DOHH2 (cell line): ENCODE measurements around the gene ADM.

ENCODE experiments used
- H3F3A ChIP-seq: fragments of 200-600 bp; sonication (generic), shearing (Covaris generic); 2 replicates; pipeline ENCODE4 v1.6.0; 2016; ENCODE audit warnings: antibody characterized with exemption, mild to moderate bottlenecking; ENCODE audit not compliant: control insufficient read depth, insufficient read depth
- H3K27ac ChIP-seq: fragments of 200-600 bp; sonication (generic); 2 replicates; pipeline ENCODE4 v1.5.1; 2014; ENCODE audit warnings: low read depth, mild to moderate bottlenecking, low read length, moderate library complexity
- H3K27me3 ChIP-seq: fragments of 200-600 bp; sonication (generic); 2 replicates; pipeline ENCODE4 v1.6.1; 2014; ENCODE audit warnings: mild to moderate bottlenecking, low read length, mixed read lengths; ENCODE audit not compliant: control insufficient read depth
- H3K36me3 ChIP-seq: fragments of 200-600 bp; sonication (generic); 2 replicates; pipeline ENCODE4 v1.6.1; 2014; ENCODE audit warnings: mild to moderate bottlenecking, low read length, moderate library complexity, mixed read lengths; ENCODE audit not compliant: control insufficient read depth
- H3K4me1 ChIP-seq: fragments of 200-600 bp; sonication (generic); 2 replicates; pipeline ENCODE4 v1.6.1; 2014; ENCODE audit warnings: mild to moderate bottlenecking, low read length, mixed read lengths; ENCODE audit not compliant: control insufficient read depth
- H3K4me2 ChIP-seq: fragments of 200-600 bp; sonication (generic); 2 replicates; pipeline ENCODE4 v1.6.0; 2014; ENCODE audit warnings: mild to moderate bottlenecking, low read length, moderate library complexity
- H3K4me3 ChIP-seq: fragments of 200-600 bp; sonication (generic); 2 replicates; pipeline ENCODE4 v1.5.1; 2014; ENCODE audit warnings: mild to moderate bottlenecking, low read length, mixed read lengths
- H3K79me2 ChIP-seq: fragments of 200-600 bp; sonication (generic); 2 replicates; pipeline ENCODE4 v1.6.1; 2014; ENCODE audit warnings: mild to moderate bottlenecking, low read length, mixed read lengths; ENCODE audit not compliant: control insufficient read depth
- H3K9me2 ChIP-seq: fragments of 200-600 bp; sonication (generic); replicated peaks from 2 replicates; pipeline ENCODE4 v1.6.1; 2014; ENCODE audit warnings: mild to moderate bottlenecking, low read length, mixed read lengths; ENCODE audit not compliant: control insufficient read depth
- H3K9me3 ChIP-seq: fragments of 200-600 bp; sonication (generic); 2 replicates; pipeline ENCODE4 v1.6.1; 2014; ENCODE audit warnings: antibody characterized with exemption, low read length, mixed read lengths; ENCODE audit not compliant: control insufficient read depth, insufficient read depth
- H4K20me1 ChIP-seq: fragments of 200-600 bp; sonication (generic); 2 replicates; pipeline ENCODE4 v1.6.0; 2014; ENCODE audit warnings: low read depth, mild to moderate bottlenecking, antibody characterized with exemption, low read length, moderate library complexity; ENCODE audit not compliant: control insufficient read depth, insufficient read depth
- CTCF ChIP-seq: fragments of 200-600 bp; sonication (generic); IDR thresholded peaks from one replicate; pipeline ENCODE4 v1.5.1; 2014; ENCODE audit warnings: antibody characterized with exemption, mild to moderate bottlenecking, low read depth, low read length; ENCODE audit not compliant: poor library complexity, severe bottlenecking
- EZH2phosphoT487 ChIP-seq: fragments of 200-600 bp; sonication (generic); IDR thresholded peaks from 2 replicates; pipeline ENCODE4 v1.6.1; 2017; ENCODE audit warnings: borderline replicate concordance, mild to moderate bottlenecking, antibody characterized with exemption, low read length, moderate library complexity, mixed read lengths

The ADM gene

GRCh38 chr11:10351435-10351764 is 46.5 kb downstream of the ADM start:
- Histone ChIP-seq H3K79me2 (no peaks in the 10 kb centered on the region), H4K20me1 (no peaks in the 10 kb centered on the region), H3K4me2 (no peak overlapping the region), H3K4me1 (peaks cover 16% of the 10 kb centered on the region), H3K36me3 (no peaks in the 10 kb centered on the region), H3K27me3 (no peaks in the 10 kb centered on the region), H3K4me3 (no peak overlapping the region), H3F3A (no peaks in the 10 kb centered on the region), H3K27ac (no peak overlapping the region), H3K9me2 (no peaks in the 10 kb centered on the region), H3K9me3 (no peaks in the 10 kb centered on the region)
- no peak for TF ChIP-seq CTCF
- TF ChIP-seq EZH2phosphoT487, result no peak

DNA sequence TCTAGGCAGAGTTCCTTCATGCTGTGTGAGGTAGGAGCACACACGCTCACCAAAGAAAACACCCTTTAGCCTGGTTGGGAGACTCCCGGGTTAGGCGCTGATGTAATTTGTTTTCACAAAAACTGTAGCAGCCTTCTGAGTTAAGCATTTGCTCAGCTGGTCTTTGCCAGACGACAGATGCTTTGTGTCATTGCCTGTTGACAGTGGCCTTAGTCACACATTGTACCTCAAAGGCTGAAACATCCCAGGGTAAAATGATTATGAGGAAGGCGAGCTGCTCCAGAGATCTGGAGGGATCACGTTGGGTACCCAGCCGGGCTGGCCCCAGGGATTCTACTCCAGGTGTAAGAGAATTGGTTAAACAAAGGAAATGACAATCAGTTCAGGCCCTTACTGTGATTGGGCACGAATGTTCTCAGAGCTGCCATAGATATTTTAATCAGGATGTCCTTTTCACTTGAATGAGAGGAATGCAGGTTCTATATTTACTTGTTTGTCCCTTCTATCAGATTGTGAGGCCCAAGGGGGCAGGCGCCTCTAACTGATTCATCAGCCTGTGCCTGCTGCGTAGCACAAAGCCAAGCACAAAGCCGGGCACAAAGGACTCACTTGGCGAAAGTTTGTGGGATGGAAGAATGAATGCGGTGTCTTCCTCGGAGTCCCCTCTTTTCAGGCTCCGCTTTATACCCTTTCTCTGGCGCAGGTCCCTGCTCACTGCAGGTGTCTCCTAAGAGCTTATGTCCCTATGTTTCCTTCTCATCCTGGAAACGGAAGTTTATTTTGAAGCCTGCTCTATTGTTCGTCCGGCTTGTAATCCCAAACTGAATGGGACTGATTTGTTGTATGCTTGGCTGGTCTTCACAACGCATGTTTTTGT is 47.1 kb downstream of the ADM start:
- Histone ChIP-seq H3K36me3 (no peaks in the 10 kb centered on the region), H4K20me1 (no peaks in the 10 kb centered on the region), H3K27ac (no peak overlapping the region), H3K9me3 (no peaks in the 10 kb centered on the region), H3K4me1 (peaks cover 16% of the 10 kb centered on the region), H3K4me2 (no peak overlapping the region), H3K79me2 (no peaks in the 10 kb centered on the region), H3K9me2 (no peaks in the 10 kb centered on the region), H3K27me3 (no peaks in the 10 kb centered on the region), H3F3A (no peaks in the 10 kb centered on the region), H3K4me3 (no peak overlapping the region)
- TF ChIP-seq CTCF (no peak), EZH2phosphoT487 (no peak)

GRCh38 chr11:10352921-10353550 is 48.2 kb downstream of the ADM start:
- Histone ChIP-seq H3K79me2 (no peaks in the 10 kb centered on the region), H3K9me3 (no peaks in the 10 kb centered on the region), H3K9me2 (no peaks in the 10 kb centered on the region), H3K4me2 (peak overlapping the region; percentile 52), H3K36me3 (no peaks in the 10 kb centered on the region), H3K4me1 (peaks cover 16% of the 10 kb centered on the region), H4K20me1 (no peaks in the 10 kb centered on the region), H3K27me3 (no peaks in the 10 kb centered on the region), H3K4me3 (peak overlapping the region; percentile 35), H3F3A (no peaks in the 10 kb centered on the region), H3K27ac (no peak overlapping the region)
- TF ChIP-seq CTCF (no peak), EZH2phosphoT487 (no peak)
